HG02981 (cell line): ENCODE data around the gene EOGT.

ENCODE experiments used
- ATAC-seq: cut with Tn5 transposase; IDR thresholded peaks from one replicate; pipeline ENCODE4 v1.9.1; 2021; ENCODE audit warnings: mild to moderate bottlenecking, moderate library complexity; ENCODE audit not compliant: unreplicated experiment

EOGT gene

GRCh38 chr3:68963891-68964290, 49.6 kb downstream of the EOGT start:
- no peak for ATAC-seq

- ATAC-seq = no peak
Observed at GRCh38 chr3:68963376-68963775, 50.1 kb downstream of the EOGT start.

- no peak for ATAC-seq
Observed at GRCh38 chr3:68958932-68959331, 54.6 kb downstream of the EOGT start.

- no peak for ATAC-seq
Observed at GRCh38 chr3:68957895-68958294, 55.6 kb downstream of the EOGT start.

GRCh38 chr3:68953816-68954444, 59.6 kb downstream of the EOGT start:
- ATAC-seq = no peak

GRCh38 chr3:68945225-68945624, 68.3 kb downstream of the EOGT start:
- ATAC-seq = no peak

GRCh38 chr3:68943753-68944500, 69.6 kb downstream of the EOGT start:
- no peak for ATAC-seq

- ATAC-seq = no peak
Observed at GRCh38 chr3:68941055-68941454, 72.4 kb downstream of the EOGT start.

- no peak for ATAC-seq
Observed at GRCh38 chr3:68936856-68937255, 76.6 kb downstream of the EOGT start.

GRCh38 chr3:68935778-68936177, 77.7 kb downstream of the EOGT start:
- no peak for ATAC-seq

GRCh38 chr3:68931406-68932149, 81.9 kb downstream of the EOGT start:
- ATAC-seq = no peak
